ENCODE results near the gene GFI1. TPM values are rescaled to one million over a fixed set of nuclear protein-coding genes. Genes with fewer than 3 reads are reported as not detected.
"Not testable (repeated sequence)": the region's sequence is repeated elsewhere in the genome, so short reads cannot be mapped to it uniquely, and the experiment has no call there.

GFI1 gene
- total RNA-seq, 1 donor from 2014 or later: 3.6 TPM

DNA sequence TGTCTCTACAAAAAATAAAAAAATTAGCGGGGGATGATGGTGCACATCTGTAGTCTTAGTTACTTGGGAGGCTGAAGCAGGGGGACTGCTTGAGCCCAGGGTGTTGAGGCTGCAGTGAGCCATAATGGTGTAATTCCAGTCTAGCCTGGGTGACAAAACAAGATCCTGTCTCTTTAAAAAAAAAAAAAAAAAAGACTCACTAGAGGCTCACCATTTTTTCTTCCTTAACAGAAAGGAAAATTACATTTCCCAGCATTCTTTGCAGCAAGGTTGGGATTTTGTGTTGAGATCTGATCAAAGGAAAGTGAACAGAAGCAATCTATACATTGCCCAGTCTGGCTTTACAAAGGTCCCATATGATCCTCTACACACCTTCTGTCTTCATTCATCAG is 21.5 kb downstream of the GFI1 start:
- no peak for DNase-seq (ENCODE audit: low spot score)

DNA sequence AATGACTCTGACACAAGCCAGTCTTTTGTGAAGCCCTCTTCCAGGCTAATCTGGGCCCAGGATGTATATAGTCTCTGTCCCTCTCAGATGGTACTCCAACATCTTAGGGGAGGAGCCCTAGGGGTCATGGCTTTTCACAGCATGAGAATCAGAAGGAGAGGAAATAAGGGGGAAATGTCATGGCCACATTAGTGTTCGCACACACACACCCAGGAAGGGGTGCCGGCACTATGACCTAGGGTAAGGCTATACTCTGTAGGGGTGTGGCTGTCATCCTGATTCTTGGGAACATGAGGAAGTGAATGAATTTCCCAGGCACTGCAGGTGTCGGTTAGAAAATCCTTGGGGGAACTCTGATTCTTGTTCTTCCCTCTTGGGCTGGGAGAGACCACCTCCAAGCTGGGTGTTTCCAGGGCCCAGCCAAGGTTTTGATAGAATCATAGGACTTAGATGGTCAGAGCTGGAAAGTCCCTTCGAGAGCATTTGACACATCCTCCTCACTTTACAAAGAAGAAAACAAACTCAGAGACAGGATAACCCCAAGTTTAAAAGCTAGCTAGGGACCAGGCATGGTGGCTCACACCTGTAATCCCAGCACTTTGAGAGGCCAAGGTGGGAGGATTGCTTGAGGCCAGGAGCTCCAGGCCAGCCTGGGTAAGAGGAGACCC is 22.0 kb downstream of the GFI1 start:
- no peak for DNase-seq (ENCODE audit: low spot score)

DNA sequence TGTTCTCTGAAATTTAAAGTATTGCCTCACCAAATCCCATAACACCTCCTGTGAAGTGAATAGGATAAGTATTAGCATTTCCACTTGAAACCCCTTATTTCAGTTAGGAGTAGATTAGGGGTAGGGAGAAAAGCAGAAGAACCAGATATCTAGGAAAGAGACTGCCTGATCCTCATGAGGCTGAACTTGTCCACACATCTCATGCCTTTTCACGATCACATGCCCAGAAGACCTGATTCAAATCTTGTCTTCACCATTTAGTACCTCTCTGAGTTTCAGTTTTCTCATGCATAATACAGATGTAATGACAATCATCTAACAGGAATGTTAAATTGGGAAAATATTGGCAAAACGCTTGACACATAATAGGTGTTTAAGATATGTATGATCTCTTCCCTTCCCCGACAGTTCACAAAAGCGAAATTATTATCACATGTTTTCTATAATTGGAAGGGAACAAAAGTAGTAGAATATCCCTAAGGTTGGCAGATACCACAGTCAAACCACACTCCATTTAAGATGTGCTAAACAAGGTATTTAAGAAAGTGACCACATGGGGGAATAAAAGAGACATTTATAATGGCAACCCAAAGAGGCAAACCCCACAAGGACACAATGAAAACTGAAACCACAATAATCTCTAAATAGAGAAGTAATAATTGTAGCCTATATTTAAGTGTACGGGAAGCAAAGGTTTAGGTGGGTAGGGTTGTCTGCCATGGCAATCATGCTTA is 25.2 kb downstream of the GFI1 start:
- DNase-seq (ENCODE audit: low spot score): no peak

DNA sequence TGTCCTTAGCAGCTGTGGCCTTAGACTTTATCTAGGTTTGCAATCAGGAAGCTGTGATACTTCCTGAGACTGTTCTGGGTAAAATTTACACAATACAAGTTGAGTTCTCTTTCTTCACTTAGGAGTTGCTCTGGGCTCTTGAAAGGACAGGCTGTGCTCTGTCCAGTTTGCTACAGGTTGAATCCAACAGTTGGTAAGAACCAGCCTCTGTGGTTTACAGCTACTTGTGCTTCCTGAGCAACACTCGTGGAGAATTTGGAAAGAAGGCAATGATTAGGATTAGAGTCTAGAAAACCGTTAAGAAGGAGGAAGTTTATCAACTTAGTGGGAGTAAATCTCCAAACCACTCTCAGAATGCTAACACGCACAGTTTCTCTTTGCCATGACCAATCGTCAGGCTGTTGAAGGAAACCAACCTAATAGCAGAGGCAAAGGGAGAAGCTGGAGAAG is 26.8 kb downstream of the GFI1 start:
- no peak for DNase-seq (ENCODE audit: low spot score)

DNA sequence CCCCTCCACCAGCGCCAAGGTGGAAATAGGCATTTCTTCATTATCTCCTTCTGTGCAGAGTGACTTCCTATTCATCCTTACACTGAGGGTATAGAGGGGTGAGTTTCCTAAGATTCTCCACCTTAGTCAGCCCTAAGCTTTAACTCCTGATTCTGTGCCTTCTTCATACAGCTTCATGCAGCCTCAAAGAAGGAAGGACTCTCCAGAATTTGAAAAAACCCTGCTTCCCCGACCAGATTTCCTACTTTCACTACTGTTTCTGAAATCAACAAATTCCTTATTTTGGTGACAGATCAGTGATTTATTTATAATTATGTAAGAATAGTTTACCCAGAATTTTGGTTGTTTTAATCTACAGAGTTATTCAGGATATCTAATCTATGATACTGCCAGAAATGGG is 28.6 kb downstream of the GFI1 start:
- no peak for DNase-seq (ENCODE audit: low spot score)

DNA sequence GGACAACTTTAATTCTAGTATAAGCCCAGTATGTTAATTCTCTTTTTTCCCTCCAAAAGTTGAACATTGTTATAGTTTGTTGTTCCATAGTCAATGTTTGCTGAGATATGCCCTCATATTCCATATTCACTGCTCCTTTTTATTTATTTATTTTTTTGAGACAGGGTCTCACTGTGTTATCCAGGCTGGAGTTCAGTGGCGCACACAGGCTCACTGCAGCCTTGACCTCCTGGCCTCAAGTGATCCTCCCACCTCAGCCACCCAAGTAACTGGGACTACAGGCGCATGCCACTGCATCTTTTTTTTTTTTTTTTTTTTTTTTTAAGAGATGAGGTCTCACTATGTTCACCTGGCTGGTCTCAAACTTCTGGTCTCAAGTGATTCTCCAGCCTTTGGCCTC is 38.7 kb downstream of the GFI1 start:
- no peak for DNase-seq (ENCODE audit: low spot score)

DNA sequence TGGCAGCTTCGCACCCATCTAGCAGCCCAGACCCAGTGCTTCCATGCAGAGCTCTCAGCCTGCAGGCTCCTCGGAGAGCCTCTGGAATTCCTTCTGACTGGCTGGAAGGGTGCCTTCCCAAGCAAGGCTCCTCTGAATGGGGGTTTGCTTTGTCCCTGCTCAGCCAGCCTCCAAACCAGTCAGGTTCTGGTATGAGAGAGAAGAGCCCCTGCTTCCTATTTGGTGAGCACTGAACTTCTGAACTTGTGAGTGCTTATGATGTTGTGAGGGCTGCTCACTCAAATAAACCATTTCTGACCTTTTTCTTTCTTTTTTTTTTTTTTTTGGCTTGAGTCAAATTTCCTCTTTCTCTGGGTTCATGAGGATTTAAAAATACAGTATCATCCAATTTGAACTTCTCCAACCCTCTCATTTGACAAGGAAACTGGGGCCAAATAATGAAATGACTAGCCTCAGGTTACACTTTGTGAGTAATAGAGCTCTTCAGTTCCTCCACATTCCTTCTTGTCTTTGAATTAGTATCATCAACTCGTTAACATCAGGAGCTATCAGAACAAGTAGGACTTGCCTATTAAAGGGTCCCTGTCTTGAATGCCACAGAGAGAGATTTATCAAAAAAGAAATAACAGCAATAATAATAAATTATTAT is 39.6 kb downstream of the GFI1 start:
- DNase-seq (ENCODE audit: low spot score): peak; percentile 61

DNA sequence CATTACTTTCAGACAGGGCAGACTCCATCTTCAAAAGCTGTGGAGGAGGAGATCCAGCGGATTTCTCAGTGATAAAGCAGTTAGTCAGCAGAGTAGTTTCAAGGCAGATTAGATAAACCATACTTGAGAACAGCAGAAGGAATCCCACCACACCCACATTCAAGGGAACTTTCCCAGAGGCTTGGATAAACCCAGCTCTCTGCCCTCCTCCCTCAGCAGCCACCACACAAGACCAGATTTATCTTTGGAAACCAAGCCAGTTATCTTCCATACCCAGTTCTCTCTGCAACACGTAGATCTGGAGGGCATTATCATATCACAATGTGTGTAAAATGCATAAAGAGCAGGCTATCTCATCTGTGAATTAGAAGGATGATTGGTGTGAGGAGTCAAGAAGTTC is 40.2 kb downstream of the GFI1 start:
- peak; percentile 94 for DNase-seq (ENCODE audit: low spot score)

DNA sequence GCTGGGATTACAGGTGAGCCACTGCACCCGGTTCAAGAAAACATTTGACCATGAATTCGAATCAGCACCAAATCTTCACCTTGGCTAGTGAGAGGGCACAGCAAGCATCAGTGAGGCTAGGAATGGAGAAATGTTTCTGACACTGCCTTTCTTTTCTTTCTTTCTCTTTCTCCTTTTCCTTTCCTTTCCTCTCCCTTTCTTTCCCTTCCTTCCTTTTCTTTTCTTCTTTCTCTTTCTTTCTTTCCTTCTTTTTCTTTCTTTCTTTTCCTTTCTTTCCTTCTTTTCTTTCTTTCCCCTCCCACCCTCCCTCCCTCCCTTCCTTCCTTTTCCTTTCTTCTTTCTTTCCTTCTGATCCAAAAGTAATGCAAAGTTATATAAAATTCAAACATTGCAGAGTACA is 40.9 kb downstream of the GFI1 start:
- no peak for DNase-seq (ENCODE audit: low spot score)

DNA sequence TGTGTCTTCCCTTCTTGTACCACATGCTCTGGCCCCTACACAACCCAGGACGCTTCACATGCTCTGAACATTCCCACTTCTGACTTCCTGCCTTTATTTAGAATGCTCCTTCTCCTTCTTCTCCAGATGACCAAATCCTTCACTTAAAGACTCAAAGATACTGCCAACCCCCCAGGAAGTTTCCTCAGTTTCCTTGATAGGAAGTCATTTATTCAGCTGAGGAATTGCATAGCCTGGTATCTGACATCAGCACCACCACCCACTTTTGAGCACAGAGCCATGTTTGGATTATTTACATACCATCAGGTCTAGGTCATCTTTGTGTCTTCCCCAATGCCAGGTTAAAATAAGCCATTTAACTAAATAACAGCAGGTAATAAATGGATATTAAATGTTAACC is 42.4 kb downstream of the GFI1 start:
- DNase-seq (ENCODE audit: low spot score): peak; percentile 1

DNA sequence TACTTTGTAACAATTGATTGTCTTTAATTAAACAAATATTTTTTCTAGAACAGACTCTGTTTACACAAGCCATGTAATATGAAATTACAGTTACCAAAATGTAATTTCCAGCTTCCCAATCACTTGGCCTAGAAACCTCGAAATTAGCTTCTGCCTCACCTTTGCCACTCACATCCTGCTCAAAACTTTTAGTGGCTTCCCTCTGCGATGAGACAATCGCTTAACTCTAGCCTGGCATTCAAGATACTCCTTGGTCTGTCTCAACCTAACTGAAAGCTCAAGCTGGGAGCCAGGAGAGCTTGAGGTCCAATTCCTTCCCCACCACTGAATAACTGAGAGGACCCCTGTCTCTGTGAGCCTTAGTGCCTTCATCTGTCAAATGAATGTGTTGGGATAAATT is 42.8 kb downstream of the GFI1 start:
- peak; percentile 1 for DNase-seq (ENCODE audit: low spot score)

DNA sequence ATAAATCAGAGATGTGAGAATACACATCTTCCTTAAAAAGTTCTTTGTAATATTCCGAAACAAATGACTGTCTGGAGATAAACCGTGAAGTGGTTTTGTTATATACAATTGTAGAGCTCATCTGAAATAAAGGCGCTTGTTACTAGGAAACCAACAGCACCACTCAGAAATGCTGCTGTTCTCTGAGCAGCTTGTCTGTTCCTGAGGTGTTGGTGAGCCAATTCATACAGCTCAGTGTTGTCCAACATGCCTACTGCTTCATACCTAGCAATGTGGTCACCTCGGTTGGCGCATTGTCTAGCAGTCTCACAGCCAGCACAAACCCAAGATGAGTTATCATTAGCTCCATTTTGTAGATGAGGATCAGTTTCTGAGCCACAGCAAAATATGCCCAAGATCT is 44.4 kb downstream of the GFI1 start:
- DNase-seq (ENCODE audit: low spot score): no peak

DNA sequence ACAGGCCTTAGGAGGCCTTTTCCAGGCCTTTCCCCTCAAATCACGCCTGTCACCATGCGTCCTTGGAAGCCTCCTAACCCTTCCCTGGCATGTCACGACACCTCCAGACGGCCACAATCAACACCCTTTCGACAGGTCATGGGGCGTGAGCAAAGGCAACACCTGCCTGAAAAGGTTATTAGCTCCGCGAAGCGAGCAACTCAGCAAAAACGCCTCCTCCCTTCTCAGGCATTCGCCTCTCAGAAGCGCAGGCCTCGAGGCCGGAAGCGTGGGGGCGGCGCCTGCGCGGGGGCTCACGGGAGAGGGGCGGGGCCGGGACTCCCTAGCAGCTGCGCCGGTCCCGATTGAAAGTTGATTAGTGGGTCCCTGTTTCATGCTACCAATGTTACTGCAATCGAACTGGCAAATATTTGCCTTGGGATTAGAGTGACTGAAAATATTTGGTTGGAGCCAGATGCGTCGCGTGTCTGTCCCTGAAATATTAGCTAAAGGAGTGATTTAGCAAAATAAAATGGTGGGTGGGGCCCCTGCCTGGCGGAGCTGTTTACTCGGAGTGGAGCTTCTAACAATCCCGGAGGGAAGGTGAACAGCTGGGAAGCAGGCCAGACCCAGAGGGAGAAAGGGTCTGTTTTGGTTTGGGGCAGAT is 44.9 kb downstream of the GFI1 start:
- no peak for DNase-seq (ENCODE audit: low spot score)

DNA sequence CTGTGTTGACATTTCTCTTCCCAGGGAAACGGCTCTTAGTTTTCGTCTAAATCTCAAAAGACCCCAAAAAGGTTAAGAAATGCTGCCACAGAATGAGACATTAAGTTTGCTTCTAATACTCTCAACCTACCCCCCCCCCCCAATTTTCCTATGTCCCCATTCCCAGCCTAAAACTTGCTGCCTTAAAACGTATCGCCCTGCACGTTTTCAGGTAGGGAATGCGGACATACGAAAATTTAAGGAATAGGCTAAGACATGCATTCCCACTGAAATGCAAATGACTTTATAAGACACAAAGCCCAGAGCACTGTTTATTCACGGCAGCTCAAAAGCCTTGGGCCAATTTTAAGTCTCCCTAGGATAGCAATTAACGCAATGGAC is 45.4 kb downstream of the GFI1 start:
- no peak for DNase-seq (ENCODE audit: low spot score)

DNA sequence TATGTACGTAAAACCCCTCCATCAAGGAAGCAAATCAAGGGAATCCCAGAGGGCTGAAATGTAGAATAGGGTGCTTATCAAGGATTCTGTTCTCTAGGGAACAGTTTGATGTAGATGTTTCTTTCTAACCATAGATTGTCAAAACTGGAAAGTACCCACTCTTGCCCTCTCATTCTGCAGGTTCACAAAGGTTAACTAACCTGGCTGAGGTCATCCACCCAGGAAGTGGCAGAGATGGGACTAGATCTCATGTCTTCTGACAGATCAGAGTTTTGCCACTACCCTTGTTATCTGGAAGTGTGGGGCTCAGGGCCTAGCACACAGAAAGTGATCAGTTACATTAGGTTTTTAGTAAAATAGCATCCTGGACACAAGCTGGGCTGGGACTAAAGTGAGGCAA is 47.4 kb downstream of the GFI1 start:
- no peak for DNase-seq (ENCODE audit: low spot score)

DNA sequence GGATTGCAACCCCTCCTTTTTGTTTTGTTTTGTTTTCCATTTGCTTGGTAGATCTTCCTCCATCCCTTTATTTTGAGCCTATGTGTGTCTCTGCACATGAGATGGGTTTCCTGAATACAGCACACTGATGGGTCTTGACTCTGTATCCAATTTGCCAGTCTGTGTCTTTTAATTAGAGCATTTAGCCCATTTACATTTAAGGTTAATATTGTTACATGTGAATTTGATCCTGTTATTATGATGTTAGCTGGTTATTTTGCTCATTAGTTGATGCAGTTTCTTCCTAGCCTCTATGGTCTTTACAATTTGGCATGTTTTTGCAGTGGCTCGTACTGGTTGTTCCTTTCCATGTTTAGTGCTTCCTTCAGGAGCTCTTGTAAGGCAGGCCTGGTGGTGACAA is 52.2 kb downstream of the GFI1 start:
- DNase-seq (ENCODE audit: low spot score): not testable (repeated sequence)

DNA sequence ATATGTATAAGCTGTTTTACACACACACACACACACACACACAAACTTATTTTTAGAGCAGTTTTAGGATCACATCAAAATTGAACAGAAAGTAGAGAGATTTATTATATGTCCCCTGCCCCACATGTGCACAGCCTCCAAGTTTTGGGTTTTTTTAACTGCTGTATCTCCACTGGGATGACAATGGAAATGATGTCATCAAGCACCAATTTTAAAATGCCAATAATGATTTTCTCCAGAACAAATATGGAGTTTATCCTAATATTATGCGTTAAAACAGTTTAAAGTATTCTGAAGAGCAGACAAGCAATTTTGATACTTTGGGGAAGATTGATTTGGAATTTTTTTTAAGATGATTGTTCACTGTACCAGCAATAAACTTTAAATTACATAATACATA is 56.7 kb downstream of the GFI1 start:
- DNase-seq (ENCODE audit: low spot score): no peak

DNA sequence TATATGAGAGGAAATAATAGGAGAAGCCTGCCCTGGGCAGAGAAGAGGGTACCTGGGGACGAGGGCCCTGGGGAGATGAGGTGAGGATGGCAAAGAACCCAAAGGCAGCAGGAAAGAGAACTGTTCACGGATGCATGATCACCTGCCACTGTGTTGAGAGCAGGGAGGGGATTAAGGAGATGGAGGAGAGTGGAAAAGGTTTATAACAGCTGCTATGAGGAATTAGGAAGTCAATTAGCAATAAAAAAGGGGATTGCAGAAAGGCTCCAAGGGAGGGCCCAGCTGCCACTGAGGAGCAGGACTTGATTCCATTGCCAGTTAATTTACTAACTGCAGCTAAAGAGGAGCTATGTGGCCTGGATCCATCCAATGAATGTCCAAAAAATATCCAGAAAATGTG is 61.1 kb downstream of the GFI1 start:
- no peak for DNase-seq (ENCODE audit: low spot score)

Data from umbilical cord (tissue), 2 donors.